Keratinocyte (primary cell): ENCODE results near the gene BRF1. TPM values are rescaled to one million over a fixed set of nuclear protein-coding genes. Genes with fewer than 3 reads are reported as not detected.

Experiments used
- DNase-seq: peaks from one replicate; pipeline ENCODE4 v3.0.0-alpha.2; 2011; ENCODE audit warnings: low read depth, missing footprints, low spot score
- FAIRE-seq: peaks from 2 replicates; lab custom pipeline; 2011; peaks lifted over from hg19 to GRCh38; lab: Jason Lieb, UNC
- H2AFZ ChIP-seq: 2 replicates; pipeline ENCODE4 v1.6.0; 2012; ENCODE audit warnings: low read length, control low read depth, inconsistent platforms; ENCODE audit not compliant: control insufficient read depth
- H3K27ac ChIP-seq: 2 replicates; pipeline ENCODE4 v1.5.1; 2011; ENCODE audit warnings: low read length; ENCODE audit not compliant: control insufficient read depth, insufficient read depth
- H3K27me3 ChIP-seq: 3 replicates; pipeline ENCODE4 v1.6.0; 2011; ENCODE audit warnings: low read length; ENCODE audit not compliant: control insufficient read depth, insufficient read depth; ENCODE audit errors: extremely low read depth
- H3K36me3 ChIP-seq, 2 experiments: 2 replicates in 1 of 2; 3 replicates in 1 of 2; pipeline ENCODE4 v1.5.1; 2011; ENCODE audit warnings: low read length in 2 of 2, mild to moderate bottlenecking in 1 of 2; ENCODE audit not compliant: control insufficient read depth in 2 of 2, insufficient read depth in 2 of 2; ENCODE audit errors: extremely low read depth in 1 of 2
- H3K4me1 ChIP-seq: 3 replicates; pipeline ENCODE4 v1.5.1; 2011; ENCODE audit warnings: low read length; ENCODE audit not compliant: control insufficient read depth, insufficient read depth; ENCODE audit errors: extremely low read depth
- H3K4me2 ChIP-seq: 3 replicates; pipeline ENCODE4 v1.6.0; 2011; ENCODE audit warnings: low read depth, low read length; ENCODE audit not compliant: control insufficient read depth, insufficient read depth; ENCODE audit errors: extremely low read depth
- H3K4me3 ChIP-seq, 3 experiments: fragments of 200-600 bp in 1 of 3; sonication (generic) in 1 of 3; 2 replicates in 2 of 3; 3 replicates in 1 of 3; pipeline ENCODE4 v1.5.1; 2011 to 2016; ENCODE audit warnings: low read length in 3 of 3, mild to moderate bottlenecking in 3 of 3, control low read depth in 2 of 3, inconsistent platforms in 1 of 3, low read depth in 1 of 3, mixed read lengths in 1 of 3, mixed run types in 1 of 3, moderate library complexity in 1 of 3; ENCODE audit not compliant: control insufficient read depth in 2 of 3, insufficient read depth in 2 of 3; ENCODE audit errors: extremely low read depth in 1 of 3
- H3K79me2 ChIP-seq: 2 replicates; pipeline ENCODE4 v1.6.0; 2012; ENCODE audit warnings: low read length; ENCODE audit not compliant: control insufficient read depth, insufficient read depth
- H3K9ac ChIP-seq: 3 replicates; pipeline ENCODE4 v1.6.0; 2011; ENCODE audit warnings: low read length; ENCODE audit not compliant: control insufficient read depth, insufficient read depth; ENCODE audit errors: extremely low read depth
- H3K9me1 ChIP-seq: 3 replicates; pipeline ENCODE4 v1.6.0; 2011; ENCODE audit warnings: low read length; ENCODE audit not compliant: control insufficient read depth, insufficient read depth; ENCODE audit errors: extremely low read depth
- H3K9me3 ChIP-seq: 2 replicates; pipeline ENCODE4 v1.5.1; 2012; ENCODE audit warnings: low read depth, low read length; ENCODE audit not compliant: control insufficient read depth
- H4K20me1 ChIP-seq: 3 replicates; pipeline ENCODE4 v1.6.0; 2011; ENCODE audit warnings: low read length; ENCODE audit not compliant: control insufficient read depth, insufficient read depth; ENCODE audit errors: extremely low read depth
- CTCF ChIP-seq, 3 experiments: IDR thresholded peaks in 1 of 3; conservative IDR thresholded peaks in 1 of 3; optimal IDR thresholded peaks in 1 of 3; 2 replicates in 2 of 3; 3 replicates in 1 of 3; pipeline versions ENCODE3 to v1.5.1; 2011; ENCODE audit warnings: low read length in 3 of 3, mild to moderate bottlenecking in 3 of 3, moderate library complexity in 2 of 3, control low read depth in 1 of 3, inconsistent platforms in 1 of 3; ENCODE audit not compliant: insufficient read depth in 2 of 3; ENCODE audit errors: extremely low read depth in 1 of 3
- EZH2 ChIP-seq: IDR thresholded peaks from one replicate; pipeline ENCODE4 v1.6.1; 2012; ENCODE audit warnings: inconsistent platforms, mild to moderate bottlenecking, low read length, moderate library complexity
- dilution Hi-C: fragments of 300-500 bp; cut with MboI; formaldehyde crosslinking; loops from one replicate; pipeline ENCODE4 v1.7.0; 2020; ENCODE audit warnings: low sequenced_read_pairs; ENCODE audit not compliant: extremely low pct_ligation_motif_present
- polyA plus RNA-seq, 5 experiments: library from polyadenylated mRNA; depleted of rRNA in 3 of 5; stranded (reverse) in 3 of 5; stranded (forward) in 1 of 5; unstranded in 1 of 5; fragments of >200 nt; gene quantifications; 1 replicate in 1 of 5; 2 replicates in 3 of 5; 3 replicates in 1 of 5; pipeline versions ENCODE4 v1.2.1 to v1.2.3, GENCODE V29; 2011 to 2012; ENCODE audit warnings: missing spikeins in 2 of 5, low read depth in 1 of 5, low replicate concordance in 1 of 5

Gene BRF1
- polyA plus RNA-seq, 1 donor (not counting 4 experiments of a cell fraction or from before 2014, with no cell fraction given), result 6.5 TPM

- Histone ChIP-seq H3K4me2 (no peak overlapping the region), H3K27me3 (no peaks in the 10 kb centered on the region), H3K79me2 (no peaks in the 10 kb centered on the region), H3K9ac (no peak overlapping the region), H3K36me3 (peaks cover 7 to 18% of the 10 kb centered on the region in 2 experiments), H4K20me1 (no peaks in the 10 kb centered on the region), H3K9me1 (no peaks in the 10 kb centered on the region), H3K9me3 (no peaks in the 10 kb centered on the region), H2AFZ (no peak overlapping the region), H3K4me1 (no peaks in the 10 kb centered on the region), H3K4me3 (no peak overlapping the region), H3K27ac (no peak overlapping the region)
- DNase-seq (no peak), FAIRE-seq (no peak)
- TF ChIP-seq EZH2, result no peak
- TF ChIP-seq CTCF (optimal IDR thresholded peaks at IDR 0.05 in 1 of 3, IDR thresholded peaks at IDR 0.05 in 1 of 3, conservative IDR thresholded peaks at IDR 0.05 in 1 of 3; ENCODE audit: extremely low read depth in 1 of 3, insufficient read depth in 2 of 3, low read length in 3 of 3), result no peak
- dilution Hi-C loops, result no loop called here
Measured at GRCh38 chr14:105219753-105220152, 81.0 kb downstream of the BRF1 start.

- Histone ChIP-seq H3K9me3 (no peaks in the 10 kb centered on the region), H4K20me1 (no peaks in the 10 kb centered on the region), H3K4me1 (no peaks in the 10 kb centered on the region), H3K36me3 (peaks cover 7 to 18% of the 10 kb centered on the region in 2 experiments), H2AFZ (no peak overlapping the region), H3K9me1 (no peaks in the 10 kb centered on the region), H3K79me2 (no peaks in the 10 kb centered on the region), H3K27me3 (no peaks in the 10 kb centered on the region), H3K4me3 (no peak overlapping the region), H3K9ac (no peak overlapping the region), H3K27ac (no peak overlapping the region), H3K4me2 (no peak overlapping the region)
- DNase-seq (no peak), FAIRE-seq (no peak)
- dilution Hi-C loops, result no loop called here
- no peak for TF ChIP-seq EZH2
- TF ChIP-seq CTCF (optimal IDR thresholded peaks at IDR 0.05 in 1 of 3, IDR thresholded peaks at IDR 0.05 in 1 of 3, conservative IDR thresholded peaks at IDR 0.05 in 1 of 3; ENCODE audit: extremely low read depth in 1 of 3, insufficient read depth in 2 of 3, low read length in 3 of 3), result no peak
Measured at GRCh38 chr14:105219043-105219612, 81.7 kb downstream of the BRF1 start.
